HCT116 (cell line): ENCODE measurements around the gene CAVIN1. TPM values are rescaled to one million over a fixed set of nuclear protein-coding genes. Genes with fewer than 3 reads are reported as not detected.

Source experiments
- ATAC-seq: fragments of 200-7000 bp; cut with Tn5 transposase; 2 replicates; pipeline ENCODE4 v1.9.1; 2020; ENCODE audit warnings: mild to moderate bottlenecking, moderate library complexity
- BruUV-seq: library from RNA; stranded (reverse); fragments of 400-500 nt; replicated peaks from 2 replicates; lab custom pipeline; 2021; lab: Mats Ljungman, UMichigan
- CTCF ChIA-PET: fragments of 300-600 bp; sonication (Branson Sonifier 250); formaldehyde crosslinking; loops from one replicate; lab custom pipeline; 2021; ENCODE audit warnings: antibody characterized with exemption; lab: Charles Lee
- POLR2A ChIA-PET: fragments of 300-600, 350-600 bp; sonication (Branson Sonifier 250); formaldehyde crosslinking; loops from one replicate; lab custom pipeline; 2021; ENCODE audit warnings: antibody characterized with exemption; lab: Charles Lee
- RAD21 ChIA-PET, 2 experiments: fragments of 300-600 bp; sonication (Branson Sonifier 250); formaldehyde crosslinking; loops; one replicate each; lab custom pipeline; 2023; ENCODE audit warnings: low total read pairs in 2 of 2; ENCODE audit not compliant: uncharacterized antibody in 2 of 2, unreplicated experiment in 2 of 2, low non-redundant PET in 1 of 2; lab: Charles Lee
- DNase-seq: peaks from one replicate; pipeline ENCODE4 v3.0.0-alpha.2; 2010; ENCODE audit warnings: low read depth, low spot score
- H2AFZ ChIP-seq: fragments of 200-600 bp; shearing (Covaris generic), sonication (generic); 2 replicates; pipeline ENCODE4 v1.6.1; 2017; ENCODE audit warnings: low read depth, mixed run types, mixed read lengths, antibody characterized with exemption, low read length; ENCODE audit not compliant: poor library complexity, severe bottlenecking
- H3K27ac ChIP-seq: 2 replicates; pipeline ENCODE4 v1.5.1; 2012; ENCODE audit warnings: low read depth, low read length
- H3K27me3 ChIP-seq: fragments of 200-600 bp; sonication (generic); 2 replicates; pipeline ENCODE4 v1.6.1; 2016; ENCODE audit warnings: mixed run types, low read length, mixed read lengths; ENCODE audit not compliant: insufficient read depth
- H3K36me3 ChIP-seq, 2 experiments: fragments of 200-500 bp in 1 of 2; fragments of 200-600 bp in 1 of 2; sonication (Bioruptor generic) in 1 of 2; sonication (generic) in 1 of 2; 2 replicates each; pipeline versions ENCODE4 v1.5.1 to v1.6.1; 2014 to 2016; ENCODE audit warnings: low read length in 2 of 2, inconsistent platforms in 1 of 2, mixed read lengths in 1 of 2, mixed run types in 1 of 2; ENCODE audit not compliant: insufficient read depth in 2 of 2, control insufficient read depth in 1 of 2
- H3K4me1 ChIP-seq, 2 experiments: fragments of 200-600 bp in 1 of 2; sonication (generic) in 1 of 2; 2 replicates each; pipeline versions ENCODE4 v1.5.1 to v1.6.1; 2012 to 2017; ENCODE audit warnings: low read length in 2 of 2, inconsistent platforms in 1 of 2, mild to moderate bottlenecking in 1 of 2, mixed read lengths in 1 of 2, mixed run types in 1 of 2, moderate library complexity in 1 of 2; ENCODE audit not compliant: insufficient read depth in 2 of 2, control insufficient read depth in 1 of 2
- H3K4me2 ChIP-seq: fragments of 200-600 bp; sonication (generic); 2 replicates; pipeline ENCODE4 v1.6.1; 2017; ENCODE audit warnings: mixed run types, low read length, mixed read lengths
- H3K4me3 ChIP-seq, 2 experiments: fragments of 200-600 bp in 1 of 2; sonication (generic) in 1 of 2; replicated peaks in 1 of 2; 2 replicates each; pipeline ENCODE4 v1.5.1; 2011 to 2016; ENCODE audit warnings: low read length in 2 of 2, control low read depth in 1 of 2, low read depth in 1 of 2, mild to moderate bottlenecking in 1 of 2, mixed read lengths in 1 of 2, mixed run types in 1 of 2
- H3K79me2 ChIP-seq: fragments of 200-600 bp; sonication (generic); 2 replicates; pipeline ENCODE4 v1.6.1; 2017; ENCODE audit warnings: mild to moderate bottlenecking, mixed run types, low read length, moderate library complexity, mixed read lengths; ENCODE audit not compliant: insufficient read depth
- H3K9ac ChIP-seq: fragments of 200-600 bp; sonication (generic); 2 replicates; pipeline ENCODE4 v1.6.1; 2016; ENCODE audit warnings: low read length, mixed read lengths
- H3K9me2 ChIP-seq: fragments of 200-600 bp; sonication (generic), shearing (Covaris generic); 2 replicates; pipeline ENCODE4 v1.6.1; 2017; ENCODE audit warnings: mixed run types, mild to moderate bottlenecking, moderate library complexity; ENCODE audit not compliant: insufficient read depth
- H3K9me3 ChIP-seq, 2 experiments: fragments of 200-500 bp in 1 of 2; fragments of 200-600 bp in 1 of 2; sonication (Bioruptor generic) in 1 of 2; sonication (generic) in 1 of 2; 2 replicates each; pipeline ENCODE4 v1.6.1; 2014 to 2017; ENCODE audit warnings: low read length in 2 of 2, mixed read lengths in 2 of 2, inconsistent platforms in 1 of 2, low read depth in 1 of 2, mild to moderate bottlenecking in 1 of 2, mixed run types in 1 of 2, moderate library complexity in 1 of 2; ENCODE audit not compliant: control insufficient read depth in 1 of 2, insufficient read depth in 1 of 2
- H4K20me1 ChIP-seq: fragments of 200-600 bp; sonication (generic), shearing (Covaris generic); 2 replicates; pipeline ENCODE4 v1.6.1; 2017; ENCODE audit warnings: mixed run types, mild to moderate bottlenecking, moderate library complexity; ENCODE audit not compliant: insufficient read depth
- CBX3 ChIP-seq: IDR thresholded peaks from 2 replicates; pipeline ENCODE4 v1.6.1; 2012; ENCODE audit warnings: low read depth
- CEBPB ChIP-seq: IDR thresholded peaks from 2 replicates; pipeline ENCODE4 v1.6.1; 2012; ENCODE audit warnings: low read depth
- EGR1 ChIP-seq: IDR thresholded peaks from 2 replicates; pipeline ENCODE4 v1.6.1; 2012; ENCODE audit warnings: low read depth
- ELF1 ChIP-seq: IDR thresholded peaks from 2 replicates; pipeline ENCODE4 v1.6.1; 2012; ENCODE audit warnings: low read depth, borderline replicate concordance
- EZH2phosphoT487 ChIP-seq: fragments of 200-600 bp; IDR thresholded peaks from 2 replicates; pipeline ENCODE4 v1.6.1; 2018; ENCODE audit warnings: antibody characterized with exemption, borderline replicate concordance
- FOSL1 ChIP-seq: IDR thresholded peaks from 2 replicates; pipeline ENCODE4 v1.6.1; 2012; ENCODE audit warnings: low read depth
- JUND ChIP-seq: IDR thresholded peaks from 2 replicates; pipeline ENCODE4 v1.6.1; 2012
- POLR2A ChIP-seq: IDR thresholded peaks from 2 replicates; pipeline ENCODE4 v1.7.0; 2011; ENCODE audit warnings: borderline replicate concordance; ENCODE audit not compliant: insufficient read depth, insufficient read length; ENCODE audit errors: extremely low read depth
- POLR2AphosphoS5 ChIP-seq: IDR thresholded peaks from 2 replicates; pipeline ENCODE4 v1.6.1; 2011; ENCODE audit warnings: mild to moderate bottlenecking, low read depth, low read length, moderate library complexity
- RAD21 ChIP-seq: IDR thresholded peaks from 2 replicates; pipeline ENCODE4 v1.6.1; 2012; ENCODE audit warnings: low read depth, mild to moderate bottlenecking
- SIN3A ChIP-seq: IDR thresholded peaks from 2 replicates; pipeline ENCODE4 v1.6.1; 2012; ENCODE audit warnings: low read depth
- SP1 ChIP-seq: IDR thresholded peaks from 2 replicates; pipeline ENCODE4 v1.6.1; 2012; ENCODE audit warnings: low read depth
- SRF ChIP-seq: IDR thresholded peaks from 2 replicates; pipeline ENCODE4 v1.6.1; 2012; ENCODE audit warnings: low read depth
- TCF7L2 ChIP-seq: IDR thresholded peaks from 2 replicates; pipeline ENCODE4 v1.7.0; 2011; ENCODE audit warnings: borderline replicate concordance, inconsistent platforms; ENCODE audit not compliant: insufficient read depth, insufficient read length; ENCODE audit errors: extremely low read depth
- YY1 ChIP-seq: IDR thresholded peaks from 2 replicates; pipeline ENCODE4 v1.6.1; 2011; ENCODE audit warnings: low read length, low read depth, moderate library complexity, mild to moderate bottlenecking; ENCODE audit not compliant: insufficient replicate concordance; ENCODE audit errors: extremely low read depth
- ZFX ChIP-seq: fragments of 450-650 bp; IDR thresholded peaks from 2 replicates; pipeline ENCODE4 v1.6.1; 2017
- intact Hi-C: fragments of 100-400 bp; cut with micrococcal nuclease; formaldehyde crosslinking; loops from 2 replicates; pipeline ENCODE4 v1.10.0; 2022
- total RNA-seq: library from RNA; stranded (reverse); gene quantifications from one replicate; pipeline ENCODE4 v1.2.1, GENCODE V29; 2021; ENCODE audit not compliant: unreplicated experiment
- TF ChIP-seq, protein P1 (sequence below): IDR thresholded peaks from 2 replicates; pipeline ENCODE4 v1.6.1; 2012; ENCODE audit warnings: low read depth
- TF ChIP-seq, protein P2 (sequence below): IDR thresholded peaks from 2 replicates; pipeline ENCODE4 v1.6.1; 2011; ENCODE audit warnings: mild to moderate bottlenecking, low read length, moderate library complexity; ENCODE audit not compliant: insufficient replicate concordance; ENCODE audit errors: extremely low read depth

Gene CAVIN1
- total RNA-seq, 1 experiment from 2014 or later = 79.7 TPM

DNA sequence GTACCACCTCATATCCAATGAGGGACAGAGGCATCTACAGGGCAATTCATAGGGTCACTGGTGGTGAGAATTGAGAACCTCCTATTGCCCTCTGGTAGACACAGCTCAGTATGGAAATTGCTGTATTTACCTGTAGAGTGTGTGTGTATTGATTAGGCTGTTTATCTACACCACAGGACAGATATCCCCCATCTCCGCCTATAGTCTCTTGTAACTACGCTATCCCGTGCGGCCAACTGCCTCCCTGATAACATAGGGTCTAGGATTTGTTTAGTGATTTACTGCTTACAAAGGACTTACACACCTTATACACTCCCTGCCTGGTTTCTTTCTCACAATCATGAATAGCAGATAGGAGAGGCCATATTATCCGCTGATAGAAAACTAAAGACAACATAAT lies 33.2 kb downstream of the CAVIN1 start:
- ChIA-PET POLR2A (interaction anchor here (2.1 kb wide), 1 partner anchor 33 kb away, joined by 19 read pairs; the partner anchor contains the start of gene CAVIN1), RAD21 (no interaction called here), CTCF (interaction anchor here (1.1 to 2.9 kb wide), 2 partner anchors 16 to 137 kb away, joined by 3 to 20 read pairs; no protein-coding TSS in a partner anchor)
- ATAC-seq = no peak
- no peak overlapping the region for H3K27ac ChIP-seq
- no peak overlapping the region for H3K4me3 ChIP-seq
- H3K9me2 ChIP-seq = no peaks in the 10 kb centered on the region
- TF ChIP-seq EZH2phosphoT487 (no peak), ZFX (no peak), POLR2AphosphoS5 (no peak), RAD21 (no peak), SRF (no peak), EGR1 (no peak), FOSL1 (no peak), TCF7L2 (no peak), SP1 (no peak), SIN3A (no peak), CEBPB (no peak), JUND (no peak), YY1 (no peak), POLR2A (no peak), ELF1 (no peak), CBX3 (no peak)
- TF ChIP-seq, protein P1, sequence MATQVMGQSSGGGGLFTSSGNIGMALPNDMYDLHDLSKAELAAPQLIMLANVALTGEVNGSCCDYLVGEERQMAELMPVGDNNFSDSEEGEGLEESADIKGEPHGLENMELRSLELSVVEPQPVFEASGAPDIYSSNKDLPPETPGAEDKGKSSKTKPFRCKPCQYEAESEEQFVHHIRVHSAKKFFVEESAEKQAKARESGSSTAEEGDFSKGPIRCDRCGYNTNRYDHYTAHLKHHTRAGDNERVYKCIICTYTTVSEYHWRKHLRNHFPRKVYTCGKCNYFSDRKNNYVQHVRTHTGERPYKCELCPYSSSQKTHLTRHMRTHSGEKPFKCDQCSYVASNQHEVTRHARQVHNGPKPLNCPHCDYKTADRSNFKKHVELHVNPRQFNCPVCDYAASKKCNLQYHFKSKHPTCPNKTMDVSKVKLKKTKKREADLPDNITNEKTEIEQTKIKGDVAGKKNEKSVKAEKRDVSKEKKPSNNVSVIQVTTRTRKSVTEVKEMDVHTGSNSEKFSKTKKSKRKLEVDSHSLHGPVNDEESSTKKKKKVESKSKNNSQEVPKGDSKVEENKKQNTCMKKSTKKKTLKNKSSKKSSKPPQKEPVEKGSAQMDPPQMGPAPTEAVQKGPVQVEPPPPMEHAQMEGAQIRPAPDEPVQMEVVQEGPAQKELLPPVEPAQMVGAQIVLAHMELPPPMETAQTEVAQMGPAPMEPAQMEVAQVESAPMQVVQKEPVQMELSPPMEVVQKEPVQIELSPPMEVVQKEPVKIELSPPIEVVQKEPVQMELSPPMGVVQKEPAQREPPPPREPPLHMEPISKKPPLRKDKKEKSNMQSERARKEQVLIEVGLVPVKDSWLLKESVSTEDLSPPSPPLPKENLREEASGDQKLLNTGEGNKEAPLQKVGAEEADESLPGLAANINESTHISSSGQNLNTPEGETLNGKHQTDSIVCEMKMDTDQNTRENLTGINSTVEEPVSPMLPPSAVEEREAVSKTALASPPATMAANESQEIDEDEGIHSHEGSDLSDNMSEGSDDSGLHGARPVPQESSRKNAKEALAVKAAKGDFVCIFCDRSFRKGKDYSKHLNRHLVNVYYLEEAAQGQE = no peak
- TF ChIP-seq, protein P2, sequence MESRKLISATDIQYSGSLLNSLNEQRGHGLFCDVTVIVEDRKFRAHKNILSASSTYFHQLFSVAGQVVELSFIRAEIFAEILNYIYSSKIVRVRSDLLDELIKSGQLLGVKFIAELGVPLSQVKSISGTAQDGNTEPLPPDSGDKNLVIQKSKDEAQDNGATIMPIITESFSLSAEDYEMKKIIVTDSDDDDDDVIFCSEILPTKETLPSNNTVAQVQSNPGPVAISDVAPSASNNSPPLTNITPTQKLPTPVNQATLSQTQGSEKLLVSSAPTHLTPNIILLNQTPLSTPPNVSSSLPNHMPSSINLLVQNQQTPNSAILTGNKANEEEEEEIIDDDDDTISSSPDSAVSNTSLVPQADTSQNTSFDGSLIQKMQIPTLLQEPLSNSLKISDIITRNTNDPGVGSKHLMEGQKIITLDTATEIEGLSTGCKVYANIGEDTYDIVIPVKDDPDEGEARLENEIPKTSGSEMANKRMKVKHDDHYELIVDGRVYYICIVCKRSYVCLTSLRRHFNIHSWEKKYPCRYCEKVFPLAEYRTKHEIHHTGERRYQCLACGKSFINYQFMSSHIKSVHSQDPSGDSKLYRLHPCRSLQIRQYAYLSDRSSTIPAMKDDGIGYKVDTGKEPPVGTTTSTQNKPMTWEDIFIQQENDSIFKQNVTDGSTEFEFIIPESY = no peak
- no peaks in the 10 kb centered on the region for H3K36me3 ChIP-seq
- H2AFZ ChIP-seq = no peak overlapping the region
- no peaks in the 10 kb centered on the region for H4K20me1 ChIP-seq
- H3K4me2 ChIP-seq = no peak overlapping the region
- no peak overlapping the region for H3K9ac ChIP-seq
- peaks cover 19 to 24% of the 10 kb centered on the region in 2 experiments for H3K4me1 ChIP-seq
- intact Hi-C loops = no loop called here
- H3K79me2 ChIP-seq = peaks cover 27% of the 10 kb centered on the region
- no TSS peak for BruUV-seq
- no peaks in the 10 kb centered on the region for H3K27me3 ChIP-seq
- DNase-seq = no peak
- H3K9me3 ChIP-seq = no peaks in the 10 kb centered on the region
